ENCODE results near the gene ARHGDIG.

The ARHGDIG gene

GRCh38 chr16:281660-282255 is 1.4 kb downstream of the ARHGDIG start:
- DNase-seq: no peak

- DNase-seq: no peak
These were observed 2.1 kb downstream of the ARHGDIG start for GRCh38 chr16:282491-282890.

- no peak for DNase-seq
These were observed 2.8 kb downstream of the ARHGDIG start, which contains the start of gene PDIA2 for GRCh38 chr16:283033-283805. Gene PDIA2, plus strand, starts transcription at chr16:283164. Its CDS starts 6 bp downstream, at chr16:283170.

GRCh38 chr16:284204-285120 is 4.1 kb downstream of the ARHGDIG start:
- no peak for DNase-seq

- DNase-seq: no peak
These were observed 5.0 kb downstream of the ARHGDIG start for GRCh38 chr16:285146-286055.

GRCh38 chr16:286491-287297 is 6.3 kb downstream of the ARHGDIG start:
- no peak for DNase-seq

- no peak for DNase-seq
These were observed 7.0 kb downstream of the ARHGDIG start for GRCh38 chr16:287298-287811.

GRCh38 chr16:287981-288920 is 7.9 kb downstream of the ARHGDIG start:
- DNase-seq: no peak

- no peak for DNase-seq
These were observed 9.1 kb downstream of the ARHGDIG start for GRCh38 chr16:289395-289997.

GRCh38 chr16:290015-290680 is 9.8 kb downstream of the ARHGDIG start:
- DNase-seq: no peak

GRCh38 chr16:290681-291405 is 10.5 kb downstream of the ARHGDIG start:
- DNase-seq: no peak

- no peak for DNase-seq
These were observed 11.1 kb downstream of the ARHGDIG start for GRCh38 chr16:291539-291938.

GRCh38 chr16:293043-293775 is 12.8 kb downstream of the ARHGDIG start:
- DNase-seq: no peak

- DNase-seq: no peak
These were observed 15.9 kb downstream of the ARHGDIG start for GRCh38 chr16:296276-296675.

GRCh38 chr16:296806-297510 is 16.6 kb downstream of the ARHGDIG start:
- DNase-seq: no peak

- no peak for DNase-seq
These were observed 17.4 kb downstream of the ARHGDIG start for GRCh38 chr16:297832-298231.

- DNase-seq: no peak
These were observed 20.8 kb downstream of the ARHGDIG start for GRCh38 chr16:301235-301634.

Measured in bone marrow (tissue), 2 donors.